IMR-90 (cell line): ENCODE measurements around the gene HPRT1. TPM values are rescaled to one million over a fixed set of nuclear protein-coding genes. Genes with fewer than 3 reads are reported as not detected.

ENCODE experiments used
- ATAC-seq: fragments of 200-7000 bp; cut with Tn5 transposase; 2 replicates; pipeline ENCODE4 v1.9.1; 2020; ENCODE audit warnings: low read depth, mild to moderate bottlenecking, moderate library complexity
- BruUV-seq: library from RNA; stranded (reverse); fragments of 400-500 nt; replicated peaks from 2 replicates; lab custom pipeline; 2021; lab: Mats Ljungman, UMichigan
- CTCF ChIA-PET: fragments of 300-600 bp; formaldehyde crosslinking; extraction: SDS; loops from one replicate; lab custom pipeline; 2021; ENCODE audit warnings: antibody characterized with exemption; lab: Yijun Ruan, JAX
- POLR2A ChIA-PET: fragments of 300-600 bp; sonication (Branson Sonifier 250); formaldehyde crosslinking; loops from one replicate; lab custom pipeline; 2022; ENCODE audit warnings: antibody characterized with exemption; ENCODE audit not compliant: unreplicated experiment; lab: Charles Lee
- DNase-seq: peaks from one replicate; pipeline ENCODE4 v3.0.0; 2013
- H2AFZ ChIP-seq: replicated peaks from 2 replicates; pipeline ENCODE3; 2013; ENCODE audit warnings: low read length, mild to moderate bottlenecking; ENCODE audit not compliant: poor library complexity
- H2AK5ac ChIP-seq: 2 replicates; pipeline ENCODE4 v1.6.1; 2013; ENCODE audit warnings: low read depth, low read length, inconsistent platforms
- H2AK9ac ChIP-seq: replicated peaks from 2 replicates; pipeline ENCODE3; 2013; ENCODE audit warnings: mild to moderate bottlenecking, low read depth, low read length, moderate library complexity; ENCODE audit not compliant: poor library complexity
- H2BK120ac ChIP-seq: 2 replicates; pipeline ENCODE4 v1.6.1; 2013; ENCODE audit warnings: low read depth, low read length, inconsistent platforms
- H2BK15ac ChIP-seq: 3 replicates; pipeline ENCODE4 v1.6.1; 2013; ENCODE audit warnings: low read depth, low read length, inconsistent platforms
- H2BK20ac ChIP-seq: 2 replicates; pipeline ENCODE4 v1.6.1; 2013; ENCODE audit warnings: low read depth, mild to moderate bottlenecking, inconsistent platforms, low read length, moderate library complexity
- H2BK5ac ChIP-seq: 2 replicates; pipeline ENCODE4 v1.6.1; 2013; ENCODE audit warnings: mild to moderate bottlenecking, low read depth, low read length, inconsistent platforms; ENCODE audit not compliant: poor library complexity, severe bottlenecking
- H3K14ac ChIP-seq: replicated peaks from 2 replicates; pipeline ENCODE4 v1.6.1; 2013; ENCODE audit warnings: low read depth, low read length, inconsistent platforms
- H3K18ac ChIP-seq: 2 replicates; pipeline ENCODE4 v1.6.1; 2013; ENCODE audit warnings: low read depth, low read length, control low read depth
- H3K23ac ChIP-seq: 2 replicates; pipeline ENCODE4 v1.6.1; 2013; ENCODE audit warnings: low read depth, low read length, inconsistent platforms
- H3K27ac ChIP-seq: 2 replicates; pipeline ENCODE4 v1.5.1; 2013; ENCODE audit warnings: mild to moderate bottlenecking, control low read depth, low read length; ENCODE audit not compliant: insufficient read depth
- H3K27me3 ChIP-seq: 2 replicates; pipeline ENCODE4 v1.6.1; 2013; ENCODE audit warnings: low read length; ENCODE audit not compliant: control insufficient read depth, insufficient read depth
- H3K36me3 ChIP-seq: 2 replicates; pipeline ENCODE4 v1.6.1; 2013; ENCODE audit warnings: low read length, mixed read lengths; ENCODE audit not compliant: control insufficient read depth, insufficient read depth
- H3K4ac ChIP-seq: 2 replicates; pipeline ENCODE4 v1.6.1; 2013; ENCODE audit warnings: low read depth, low read length, inconsistent platforms
- H3K4me1 ChIP-seq: 2 replicates; pipeline ENCODE4 v1.6.1; 2013; ENCODE audit warnings: low read length, mixed read lengths; ENCODE audit not compliant: control insufficient read depth, insufficient read depth
- H3K4me2 ChIP-seq: 2 replicates; pipeline ENCODE4 v1.6.1; 2013; ENCODE audit warnings: low read depth, mild to moderate bottlenecking, control low read depth, low read length, moderate library complexity
- H3K4me3 ChIP-seq: 2 replicates; pipeline ENCODE4 v1.5.1; 2013; ENCODE audit warnings: low read depth, mild to moderate bottlenecking, control low read depth, low read length, moderate library complexity; ENCODE audit not compliant: insufficient read depth
- H3K56ac ChIP-seq: 2 replicates; pipeline ENCODE4 v1.6.1; 2013; ENCODE audit warnings: low read length, inconsistent platforms; ENCODE audit not compliant: insufficient read depth; ENCODE audit errors: extremely low read depth
- H3K79me1 ChIP-seq, 2 experiments: 2 replicates each; pipeline ENCODE4 v1.6.1; 2013; ENCODE audit warnings: low read length in 2 of 2, inconsistent platforms in 1 of 2, low read depth in 1 of 2
- H3K9ac ChIP-seq: 2 replicates; pipeline ENCODE4 v1.6.1; 2013; ENCODE audit warnings: low read depth, low read length, control low read depth
- H3K9me1 ChIP-seq: 2 replicates; pipeline ENCODE4 v1.6.1; 2013; ENCODE audit warnings: low read length, inconsistent platforms; ENCODE audit not compliant: insufficient read depth
- H3K9me3 ChIP-seq: 2 replicates; pipeline ENCODE4 v1.6.1; 2013; ENCODE audit warnings: low read length; ENCODE audit not compliant: control insufficient read depth, insufficient read depth
- H4K20me1 ChIP-seq: 2 replicates; pipeline ENCODE4 v1.6.1; 2013; ENCODE audit warnings: low read length, inconsistent platforms; ENCODE audit not compliant: insufficient read depth
- H4K5ac ChIP-seq: 2 replicates; pipeline ENCODE4 v1.6.1; 2013; ENCODE audit warnings: mild to moderate bottlenecking, low read depth, low read length, control low read depth
- H4K8ac ChIP-seq, 2 experiments: 2 replicates each; pipeline ENCODE4 v1.6.1; 2013; ENCODE audit warnings: low read depth in 2 of 2, low read length in 2 of 2, control low read depth in 1 of 2, inconsistent platforms in 1 of 2
- H4K91ac ChIP-seq: 2 replicates; pipeline ENCODE4 v1.6.1; 2013; ENCODE audit warnings: low read depth, low read length, inconsistent platforms; ENCODE audit not compliant: insufficient read depth
- CEBPB ChIP-seq: IDR thresholded peaks from 2 replicates; pipeline ENCODE4 v1.6.1; 2012; ENCODE audit warnings: low read depth, low read length, improper control_type of control experiment
- ELK1 ChIP-seq: fragments of 150-350 bp; IDR thresholded peaks from 2 replicates; pipeline ENCODE4 v1.6.1; 2016; ENCODE audit warnings: low read depth, mild to moderate bottlenecking, low read length, moderate library complexity, borderline replicate concordance
- FOS ChIP-seq: fragments of 150-350 bp; IDR thresholded peaks from 2 replicates; pipeline ENCODE4 v1.6.1; 2016; ENCODE audit warnings: low read depth, low read length
- MAFK ChIP-seq: IDR thresholded peaks from 2 replicates; pipeline ENCODE4 v1.6.1; 2012; ENCODE audit warnings: low read depth, low read length, improper control_type of control experiment
- MAZ ChIP-seq: IDR thresholded peaks from 2 replicates; pipeline ENCODE4 v1.6.1; 2012; ENCODE audit warnings: low read depth, mild to moderate bottlenecking, low read length, improper control_type of control experiment, moderate library complexity, borderline replicate concordance
- NFE2L2 ChIP-seq: fragments of 150-350 bp; IDR thresholded peaks from 2 replicates; pipeline ENCODE4 v1.6.1; 2016; ENCODE audit warnings: low read depth, mild to moderate bottlenecking, low read length
- POLR2A ChIP-seq: IDR thresholded peaks from 2 replicates; pipeline ENCODE4 v1.6.1; 2012; ENCODE audit warnings: mild to moderate bottlenecking, low read depth, low read length
- RAD21 ChIP-seq: IDR thresholded peaks from 2 replicates; pipeline ENCODE4 v1.6.1; 2012; ENCODE audit warnings: low read length, improper control_type of control experiment
- RFX5 ChIP-seq: IDR thresholded peaks from 2 replicates; pipeline ENCODE4 v1.8.0; 2012; ENCODE audit warnings: low read depth, mild to moderate bottlenecking, low read length, moderate library complexity
- SMC3 ChIP-seq: fragments of 150-350 bp; IDR thresholded peaks from 2 replicates; pipeline ENCODE4 v1.6.1; 2016; ENCODE audit warnings: low read depth, mild to moderate bottlenecking, antibody characterized with exemption, low read length, moderate library complexity
- USF2 ChIP-seq: fragments of 150-350 bp; IDR thresholded peaks from 2 replicates; pipeline ENCODE4 v1.6.1; 2017; ENCODE audit warnings: mild to moderate bottlenecking, antibody characterized with exemption, low read length, low read depth
- WGBS, 2 experiments: methylation state at CpG; one replicate each; pipeline versions ENCODE4 v1.1.5 to v1.1.7; 2013; ENCODE audit warnings: missing lambda C conversion rate in 2 of 2; ENCODE audit not compliant: insufficient read length in 1 of 2; ENCODE audit errors: extremely low coverage in 2 of 2; 5-methylcytosine and 5-hydroxymethylcytosine counted together
- dilution Hi-C: fragments of 300-500 bp; cut with HindIII; formaldehyde crosslinking; loops from one replicate; pipeline ENCODE4 v1.14.3; 2018; ENCODE audit warnings: low sequenced_read_pairs; ENCODE audit not compliant: unreplicated experiment
- in situ Hi-C: fragments of 300-500 bp; cut with MboI; formaldehyde crosslinking; loops from 3 replicates; pipeline ENCODE4 v1.14.3; 2019; ENCODE audit warnings: low sequenced_read_pairs, inconsistent platforms, mixed read lengths
- intact Hi-C: fragments of 100-400 bp; cut with micrococcal nuclease; formaldehyde crosslinking; loops from 2 replicates; pipeline ENCODE4 v1.10.0; 2022
- polyA plus RNA-seq, 3 experiments: library from polyadenylated mRNA; depleted of rRNA; stranded (reverse); fragments of >200 nt; gene quantifications; 2 replicates each; pipeline ENCODE4 v1.2.3, GENCODE V29; 2012; ENCODE audit warnings: low replicate concordance in 1 of 3
- total RNA-seq: library from RNA; depleted of rRNA; stranded (reverse); fragments of >200 nt; gene quantifications from 2 replicates; pipeline ENCODE4 v1.2.3, GENCODE V29; 2012
- TF ChIP-seq, protein P1 (sequence below): conservative IDR thresholded peaks from 2 replicates; pipeline ENCODE4 v1.5.1; 2012; ENCODE audit warnings: mild to moderate bottlenecking, low read depth, low read length, improper control_type of control experiment

HPRT1 gene
- total and polyA plus RNA-seq, 2 of the 4 experiments (the other 2 are of a cell fraction) = 7.0 to 30.3 TPM

- Histone ChIP-seq H4K91ac (no peak overlapping the region), H3K9me1 (no peaks in the 10 kb centered on the region; the same call in 1 of the 2 replicates), H2AFZ (no peak overlapping the region), H3K27ac (no peak overlapping the region), H3K4me2 (no peak overlapping the region), H2BK120ac (no peak overlapping the region), H2BK20ac (no peak overlapping the region), H3K4me3 (no peak overlapping the region), H3K4me1 (peaks cover 4% of the 10 kb centered on the region; the same call in 1 of the 2 replicates), H2BK15ac (no peak overlapping the region), H3K18ac (no peak overlapping the region), H4K20me1 (no peaks in the 10 kb centered on the region), H4K5ac (no peak overlapping the region), H4K8ac (no peak overlapping the region), H3K56ac (no peak overlapping the region), H3K36me3 (no peaks in the 10 kb centered on the region), H3K9me3 (no peaks in the 10 kb centered on the region), H3K27me3 (no peaks in the 10 kb centered on the region), H3K9ac (no peak overlapping the region), H3K4ac (no peak overlapping the region), H2AK5ac (no peak overlapping the region), H2BK5ac (no peak overlapping the region), H3K23ac (no peak overlapping the region), H3K14ac (no peak overlapping the region), H2AK9ac (no peak overlapping the region), H3K79me1 (no peaks in the 10 kb centered on the region)
- ChIA-PET POLR2A (no interaction called here), CTCF (no interaction called here)
- DNase-seq = no peak
- 59% methylated on average over 3 of the region's 6 CpGs; no CpG with 5 or more reads in 1 of the 2 experiments for WGBS, 2 experiments
- in situ Hi-C loops = loop anchor here (10.0 kb wide), 1 partner anchor 225 kb away; no protein-coding TSS in a partner anchor
- BruUV-seq = no TSS peak
- intact Hi-C loops = no loop called here
- no peak for ATAC-seq
- dilution Hi-C loops = no loop called here
- TF ChIP-seq MAZ (no peak), MAFK (no peak), USF2 (no peak), RAD21 (no peak), NFE2L2 (no peak), FOS (no peak), CEBPB (no peak), POLR2A (no peak), SMC3 (no peak), ELK1 (no peak), RFX5 (no peak)
- TF ChIP-seq, protein P1, sequence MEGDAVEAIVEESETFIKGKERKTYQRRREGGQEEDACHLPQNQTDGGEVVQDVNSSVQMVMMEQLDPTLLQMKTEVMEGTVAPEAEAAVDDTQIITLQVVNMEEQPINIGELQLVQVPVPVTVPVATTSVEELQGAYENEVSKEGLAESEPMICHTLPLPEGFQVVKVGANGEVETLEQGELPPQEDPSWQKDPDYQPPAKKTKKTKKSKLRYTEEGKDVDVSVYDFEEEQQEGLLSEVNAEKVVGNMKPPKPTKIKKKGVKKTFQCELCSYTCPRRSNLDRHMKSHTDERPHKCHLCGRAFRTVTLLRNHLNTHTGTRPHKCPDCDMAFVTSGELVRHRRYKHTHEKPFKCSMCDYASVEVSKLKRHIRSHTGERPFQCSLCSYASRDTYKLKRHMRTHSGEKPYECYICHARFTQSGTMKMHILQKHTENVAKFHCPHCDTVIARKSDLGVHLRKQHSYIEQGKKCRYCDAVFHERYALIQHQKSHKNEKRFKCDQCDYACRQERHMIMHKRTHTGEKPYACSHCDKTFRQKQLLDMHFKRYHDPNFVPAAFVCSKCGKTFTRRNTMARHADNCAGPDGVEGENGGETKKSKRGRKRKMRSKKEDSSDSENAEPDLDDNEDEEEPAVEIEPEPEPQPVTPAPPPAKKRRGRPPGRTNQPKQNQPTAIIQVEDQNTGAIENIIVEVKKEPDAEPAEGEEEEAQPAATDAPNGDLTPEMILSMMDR = no peak
Measured at GRCh38 chrX:134529481-134529880, 69.5 kb downstream of the HPRT1 start.
